ENCODE results near the gene GLB1L3. TPM values are rescaled to one million over a fixed set of nuclear protein-coding genes. Genes with fewer than 3 reads are reported as not detected.

GLB1L3 gene
- total and polyA plus RNA-seq, 2 of the 4 experiments (the other 2 are of a cell fraction): not detected

- no peak overlapping the region for H2BK20ac ChIP-seq (ENCODE audit: low read depth, low read length)
- dilution Hi-C loops (cut with HindIII; ENCODE audit: low sequenced_read_pairs, unreplicated experiment): no loop called here
- H4K91ac ChIP-seq (ENCODE audit: insufficient read depth, low read depth, low read length): no peak overlapping the region
- H2AFZ ChIP-seq (replicated peaks; ENCODE audit: low read length, poor library complexity): no peak overlapping the region
- H2BK15ac ChIP-seq (ENCODE audit: low read depth, low read length): no peak overlapping the region
- POLR2A ChIA-PET (ENCODE audit: unreplicated experiment): no interaction called here
- peaks cover 5% of the 10 kb centered on the region; the same call in 1 of the 2 replicates for H3K27me3 ChIP-seq (ENCODE audit: control insufficient read depth, insufficient read depth, low read length)
- no TSS peak for BruUV-seq (replicated peaks)
- no peaks in the 10 kb centered on the region for H3K79me1 ChIP-seq (ENCODE audit: low read depth in 1 of 2, low read length in 2 of 2)
- no peak for DNase-seq
- H3K9ac ChIP-seq (ENCODE audit: low read depth, low read length): no peak overlapping the region
- no peak overlapping the region for H4K8ac ChIP-seq (ENCODE audit: low read depth in 2 of 2, low read length in 2 of 2)
- H3K14ac ChIP-seq (replicated peaks; ENCODE audit: low read depth, low read length): no peak overlapping the region
- TF ChIP-seq NFE2L2 (IDR thresholded peaks at IDR 0.05; ENCODE audit: low read depth, low read length): no peak
- TF ChIP-seq CEBPB (IDR thresholded peaks at IDR 0.05; ENCODE audit: low read depth, low read length): no peak
- TF ChIP-seq MAZ (IDR thresholded peaks at IDR 0.05; ENCODE audit: borderline replicate concordance, low read depth, low read length): no peak
- no peak for TF ChIP-seq POLR2A (IDR thresholded peaks at IDR 0.05; ENCODE audit: low read depth, low read length)
- TF ChIP-seq CHD1 (IDR thresholded peaks at IDR 0.05; ENCODE audit: low read depth, low read length): no peak
- no peak for TF ChIP-seq USF2 (IDR thresholded peaks at IDR 0.05; ENCODE audit: low read depth, low read length)
- TF ChIP-seq FOS (IDR thresholded peaks at IDR 0.05; ENCODE audit: low read depth, low read length): no peak
- no peak for TF ChIP-seq ELK1 (IDR thresholded peaks at IDR 0.05; ENCODE audit: borderline replicate concordance, low read depth, low read length)
- no peak for TF ChIP-seq RFX5 (IDR thresholded peaks at IDR 0.05; ENCODE audit: low read depth, low read length)
- no peak for TF ChIP-seq RAD21 (IDR thresholded peaks at IDR 0.05; ENCODE audit: low read length)
- no peak for TF ChIP-seq MXI1 (IDR thresholded peaks at IDR 0.05; ENCODE audit: borderline replicate concordance, low read depth, low read length)
- TF ChIP-seq RCOR1 (IDR thresholded peaks at IDR 0.05; ENCODE audit: insufficient replicate concordance, low read length): no peak
- TF ChIP-seq BHLHE40 (IDR thresholded peaks at IDR 0.05; ENCODE audit: low read depth, low read length): no peak
- no peak for TF ChIP-seq SMC3 (IDR thresholded peaks at IDR 0.05; ENCODE audit: low read depth, low read length)
- TF ChIP-seq MAFK (IDR thresholded peaks at IDR 0.05; ENCODE audit: low read depth, low read length): no peak
- TF ChIP-seq CTCF (conservative IDR thresholded peaks at IDR 0.05; ENCODE audit: low read depth, low read length): no peak
- H3K27ac ChIP-seq (ENCODE audit: insufficient read depth, low read length): no peak overlapping the region
- H2AK5ac ChIP-seq (ENCODE audit: low read depth, low read length): no peak overlapping the region
- no peaks in the 10 kb centered on the region for H3K4me1 ChIP-seq (ENCODE audit: control insufficient read depth, insufficient read depth, low read length)
- intact Hi-C loops (cut with micrococcal nuclease): no loop called here
- no peak for ATAC-seq (ENCODE audit: low read depth)
- no peaks in the 10 kb centered on the region for H3K9me1 ChIP-seq (ENCODE audit: insufficient read depth, low read length)
- CTCF ChIA-PET: no interaction called here
- no CpG with 5 or more reads among the region's 4 CpGs for WGBS, 2 experiments (ENCODE audit: extremely low coverage in 2 of 2, insufficient read length in 1 of 2)
- H2BK5ac ChIP-seq (ENCODE audit: low read depth, low read length, poor library complexity, severe bottlenecking): no peak overlapping the region
- in situ Hi-C loops (cut with MboI; ENCODE audit: low sequenced_read_pairs): no loop called here
- no peak overlapping the region for H3K4me3 ChIP-seq (ENCODE audit: insufficient read depth, low read depth, low read length)
- no peak overlapping the region for H2BK120ac ChIP-seq (ENCODE audit: low read depth, low read length)
- no peaks in the 10 kb centered on the region for H3K36me3 ChIP-seq (ENCODE audit: control insufficient read depth, insufficient read depth, low read length)
- H3K23ac ChIP-seq (ENCODE audit: low read depth, low read length): no peak overlapping the region
- H3K56ac ChIP-seq (ENCODE audit: extremely low read depth, insufficient read depth, low read length): no peak overlapping the region
- H4K5ac ChIP-seq (ENCODE audit: low read depth, low read length): no peak overlapping the region
- no peaks in the 10 kb centered on the region for H4K20me1 ChIP-seq (ENCODE audit: insufficient read depth, low read length)
- no peak overlapping the region for H3K4ac ChIP-seq (ENCODE audit: low read depth, low read length)
- H3K4me2 ChIP-seq (ENCODE audit: low read depth, low read length): no peak overlapping the region
- no peak overlapping the region for H2AK9ac ChIP-seq (replicated peaks; ENCODE audit: low read depth, low read length, poor library complexity)
- peaks cover 6% of the 10 kb centered on the region; the same call in 1 of the 2 replicates for H3K9me3 ChIP-seq (ENCODE audit: control insufficient read depth, insufficient read depth, low read length)
- H3K18ac ChIP-seq (ENCODE audit: low read depth, low read length): no peak overlapping the region
Observed at GRCh38 chr11:134337051-134337450, 60.9 kb downstream of the GLB1L3 start.

Measured in IMR-90 (cell line).